Hematopoietic multipotent progenitor cell treated with erythropoietin and hydrocortisone succinate and interleukin-3 and kit ligand, for 4 days (in vitro differentiated cells): ENCODE data around the gene ADAMTSL5.

Experiments
- DNase-seq: peaks from one replicate; pipeline ENCODE4 v3.0.0-alpha.2; 2015

Gene ADAMTSL5

DNA sequence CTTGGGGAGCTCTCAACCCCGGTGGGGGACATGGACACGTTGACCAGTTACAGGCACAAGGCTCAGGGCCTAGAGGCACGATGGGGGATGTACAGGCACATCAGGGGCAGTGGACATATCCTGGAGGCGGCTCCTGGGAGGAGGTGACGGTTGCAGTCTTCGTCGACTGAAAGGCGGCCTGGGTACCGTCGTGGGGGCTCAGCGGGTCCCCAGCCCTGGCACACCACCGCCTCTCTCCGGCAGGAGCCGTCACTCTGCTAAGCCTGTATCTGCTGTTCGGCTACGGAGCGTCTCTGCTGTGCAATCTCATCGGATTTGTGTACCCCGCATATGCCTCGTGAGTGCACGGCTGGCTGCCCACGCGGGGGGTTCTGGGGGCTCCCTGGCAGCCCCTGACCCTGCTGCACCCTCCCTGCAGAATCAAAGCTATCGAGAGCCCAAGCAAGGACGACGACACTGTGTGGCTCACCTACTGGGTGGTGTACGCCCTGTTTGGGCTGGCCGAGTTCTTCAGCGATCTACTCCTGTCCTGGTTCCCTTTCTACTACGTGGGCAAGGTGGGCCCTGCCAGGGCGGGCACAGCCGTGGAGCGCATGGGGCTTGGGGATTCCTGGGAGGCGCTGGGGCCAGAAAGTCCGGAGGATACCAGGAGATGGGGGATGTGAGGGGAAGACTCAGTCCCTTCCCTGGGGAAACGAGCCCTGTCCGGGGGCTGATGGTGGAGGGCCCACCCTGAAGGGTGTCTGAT, 17.6 kb downstream of the ADAMTSL5 start:
- DNase-seq, result no peak

DNA sequence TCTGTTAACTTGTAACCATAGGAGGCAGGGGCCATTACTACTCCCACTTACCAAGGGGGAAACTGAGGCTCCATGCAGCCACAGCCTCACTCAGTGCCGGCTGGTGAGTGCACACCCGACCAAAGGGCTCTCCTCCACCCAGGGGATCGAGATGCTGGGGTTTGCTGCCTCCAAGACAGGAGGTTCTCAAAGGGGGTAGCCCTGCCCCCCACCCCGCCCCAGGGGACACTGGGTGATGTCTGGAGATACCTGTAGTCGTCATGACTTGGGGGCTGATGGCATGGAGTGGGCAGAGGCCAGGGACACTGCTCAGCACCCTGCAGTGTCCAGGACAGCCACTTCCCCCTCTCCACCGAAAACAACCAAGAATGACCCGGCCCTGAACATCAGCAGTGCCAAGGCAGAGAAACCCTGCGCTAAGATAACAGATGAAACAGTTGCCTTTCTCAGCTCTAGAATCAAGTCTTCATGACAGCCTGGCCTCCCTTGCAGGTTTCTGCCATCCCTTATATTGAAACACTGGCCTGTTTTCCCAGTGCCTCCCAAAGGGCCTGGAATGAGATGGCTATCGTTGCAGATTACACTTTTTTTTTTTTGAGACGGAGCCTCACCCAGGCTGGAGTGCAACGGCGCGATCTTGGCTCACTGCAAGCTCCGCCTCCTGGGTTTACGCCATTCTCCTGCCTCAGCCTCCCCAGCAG, 18.6 kb downstream of the ADAMTSL5 start:
- no peak for DNase-seq

DNA sequence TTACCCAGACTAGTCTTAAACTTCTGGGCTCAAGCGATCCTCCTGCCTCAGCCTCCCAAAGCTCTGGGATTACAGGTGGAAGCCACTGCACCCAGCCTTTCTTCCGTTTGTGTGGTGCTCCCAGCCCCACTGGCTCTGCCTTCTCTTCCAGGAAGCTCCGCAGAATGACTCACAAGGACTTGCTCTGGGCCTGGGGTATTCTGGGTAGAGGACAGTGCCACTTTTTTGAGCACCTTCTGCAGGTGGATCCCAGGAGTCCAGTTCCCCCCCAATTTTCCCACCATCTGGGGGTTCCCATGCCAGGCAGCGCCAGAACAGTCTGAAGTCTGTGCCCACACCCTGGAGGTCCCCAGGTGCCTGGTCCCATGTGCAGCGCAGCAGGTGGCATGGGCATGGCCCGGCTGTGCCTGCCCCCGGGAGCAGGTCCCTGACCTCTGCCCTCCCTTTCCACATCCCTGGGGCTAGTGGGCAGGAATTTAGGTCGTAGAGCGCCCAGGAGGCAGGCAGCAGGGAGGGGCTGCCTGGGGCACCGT, 20.3 kb downstream of the ADAMTSL5 start:
- no peak for DNase-seq

DNA sequence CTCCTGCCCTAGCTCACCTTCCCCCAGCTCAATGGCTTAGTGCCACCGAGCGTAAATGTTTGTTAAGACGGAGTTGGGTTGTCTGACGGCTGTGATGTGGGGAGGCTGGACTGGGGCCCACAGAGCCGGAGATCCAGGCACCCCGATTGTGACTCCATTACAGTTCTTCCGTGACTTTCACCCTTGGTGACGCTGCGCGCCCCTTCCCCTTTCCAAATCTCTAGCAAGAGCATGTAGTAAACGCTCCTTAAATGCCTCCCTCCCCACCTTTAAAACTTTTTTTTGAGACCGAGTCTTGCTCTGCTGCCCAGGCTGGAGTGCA, 21.0 kb downstream of the ADAMTSL5 start:
- DNase-seq, result no peak

DNA sequence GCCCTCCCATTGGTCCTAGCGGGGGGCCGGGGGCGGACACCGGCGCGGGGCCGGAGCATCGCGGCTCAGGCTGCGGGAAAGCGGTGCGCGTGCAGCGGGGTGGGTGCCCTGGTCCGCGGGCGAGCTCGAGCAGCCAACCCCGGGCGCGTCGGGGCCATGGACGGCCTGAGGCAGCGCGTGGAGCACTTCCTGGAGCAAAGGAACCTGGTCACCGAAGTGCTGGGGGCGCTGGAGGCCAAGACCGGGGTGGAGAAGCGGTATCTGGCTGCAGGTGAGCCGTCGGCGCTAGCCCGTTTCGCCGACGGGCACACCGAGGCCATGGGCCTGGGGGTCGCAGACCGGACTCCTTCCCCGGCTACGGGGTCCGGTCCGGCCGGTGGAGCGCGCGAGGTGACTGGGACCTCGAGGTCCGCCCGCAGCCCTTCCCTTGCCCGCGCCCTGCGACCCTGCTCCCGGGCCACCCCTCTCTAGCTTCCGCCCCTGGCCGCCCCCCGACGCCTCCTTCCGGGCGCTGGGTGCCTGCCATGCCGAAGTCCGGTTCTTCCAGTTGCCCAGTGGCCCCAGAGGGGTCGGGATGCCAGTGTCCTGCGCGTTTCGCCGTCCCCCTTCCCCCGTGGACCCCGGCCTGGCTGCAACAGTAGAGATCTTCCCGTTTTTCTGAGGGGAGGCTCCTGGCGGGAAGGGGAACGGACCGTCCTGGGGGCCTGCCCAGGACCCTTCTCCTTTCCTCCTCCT, 21.5 kb downstream of the ADAMTSL5 start, which contains the start of gene REEP6:
REEP6 (plus strand) TSS at position 68 of the 735 bp plus-strand sequence; CDS start at position 157, 89 bp downstream.
- no peak for DNase-seq

DNA sequence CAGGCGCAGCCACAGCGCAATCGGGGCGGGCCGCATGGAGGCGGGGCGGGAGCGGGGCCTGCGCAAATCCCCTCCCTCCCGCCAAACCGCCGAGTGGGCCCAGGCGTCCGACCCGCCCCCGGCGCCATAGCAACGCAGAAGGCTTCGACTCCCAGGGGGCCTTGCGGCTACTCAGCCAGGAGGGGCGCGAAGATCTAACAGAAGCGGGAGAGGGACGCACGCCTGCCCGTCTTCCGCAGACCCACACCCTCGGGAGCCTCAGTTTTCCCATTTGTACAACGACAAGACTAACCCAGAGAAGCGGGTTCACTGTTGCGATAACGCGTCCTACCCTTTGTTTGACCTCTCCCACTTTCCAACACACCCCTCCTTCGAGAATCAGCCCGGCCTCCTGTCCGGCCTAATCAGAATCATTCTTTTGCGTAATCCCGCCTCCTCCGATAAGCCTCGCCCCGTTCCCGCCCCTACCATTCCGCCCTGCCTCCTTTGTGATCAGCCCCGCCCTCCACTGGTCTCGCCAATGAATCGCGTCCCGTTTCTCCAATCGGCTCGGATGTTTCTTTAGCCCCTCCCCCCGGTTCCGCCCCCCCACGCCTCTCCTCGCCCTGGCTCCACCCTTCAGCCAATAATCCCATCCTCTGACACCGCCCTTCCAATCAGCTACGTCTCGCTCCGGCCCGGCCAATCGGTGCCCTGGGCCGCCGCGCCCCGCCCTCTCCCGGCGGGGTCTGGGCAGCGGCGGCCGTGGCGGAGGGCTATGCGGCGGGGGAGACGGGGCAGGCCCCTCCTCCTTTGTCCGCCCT, 22.3 kb downstream of the ADAMTSL5 start, which contains the start of gene PCSK4:
PCSK4 (minus strand) TSS at position 40 of the 803 bp plus-strand sequence; CDS start at position 36, 4 bp downstream.
- peak; percentile 99 for DNase-seq

DNA sequence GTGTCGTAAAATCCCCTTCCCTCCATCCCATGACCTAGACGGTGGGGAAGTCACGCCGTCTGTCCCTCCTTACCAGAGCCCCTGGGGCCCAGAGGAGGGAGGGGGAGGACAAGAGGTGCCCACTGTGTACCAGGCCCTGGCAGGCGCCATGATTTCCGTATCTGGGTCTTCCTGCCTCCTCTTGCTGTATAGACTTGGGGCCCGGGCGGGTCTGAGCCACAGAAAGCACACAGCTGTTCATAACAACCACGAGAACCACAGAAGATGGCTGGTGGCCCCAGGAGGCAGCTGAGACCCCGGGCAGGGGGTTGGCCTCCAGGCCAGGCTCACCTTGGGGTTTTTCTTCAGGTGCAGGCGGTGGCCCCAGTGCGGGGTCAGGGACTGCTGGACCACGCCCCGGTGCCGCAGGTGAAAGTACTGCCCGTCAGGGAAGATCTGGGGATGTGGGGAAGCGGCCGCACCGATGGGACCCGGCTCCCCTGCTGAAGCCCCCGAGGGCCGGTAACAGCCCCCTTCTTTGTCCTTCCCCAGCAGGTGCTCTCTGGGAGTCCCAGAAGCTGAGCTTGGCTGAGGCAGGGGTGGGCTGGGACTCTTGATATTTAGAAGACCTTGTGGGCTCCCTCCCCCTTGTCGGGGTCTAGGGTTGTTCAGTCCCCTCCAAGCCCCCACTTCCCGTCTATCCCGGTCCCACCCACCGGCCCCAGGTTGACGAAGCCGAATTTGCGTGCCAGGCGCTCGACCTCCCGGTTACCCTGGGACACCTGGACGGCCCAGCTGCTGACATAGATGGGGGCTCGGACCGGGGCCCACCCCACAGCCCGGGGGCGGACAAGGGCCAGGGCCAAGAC, 23.1 kb downstream of the ADAMTSL5 start:
- peak; percentile 68 for DNase-seq

DNA sequence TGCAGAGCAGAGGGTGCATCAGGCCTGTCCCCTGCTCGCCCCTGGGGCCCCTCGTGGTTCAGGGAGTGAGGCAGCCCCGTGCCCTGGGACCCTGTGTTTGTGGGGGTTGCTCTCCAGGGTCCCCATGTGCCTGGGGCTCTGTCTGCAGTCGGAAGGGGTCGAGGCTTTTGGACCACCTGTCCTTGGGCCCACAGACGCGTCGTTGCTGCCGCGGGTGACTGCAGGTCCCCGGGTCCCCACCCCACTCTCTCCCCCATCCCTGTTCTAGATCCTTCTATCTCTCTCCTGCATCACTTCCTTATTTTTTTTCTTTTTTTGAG, 24.6 kb downstream of the ADAMTSL5 start:
- no peak for DNase-seq

DNA sequence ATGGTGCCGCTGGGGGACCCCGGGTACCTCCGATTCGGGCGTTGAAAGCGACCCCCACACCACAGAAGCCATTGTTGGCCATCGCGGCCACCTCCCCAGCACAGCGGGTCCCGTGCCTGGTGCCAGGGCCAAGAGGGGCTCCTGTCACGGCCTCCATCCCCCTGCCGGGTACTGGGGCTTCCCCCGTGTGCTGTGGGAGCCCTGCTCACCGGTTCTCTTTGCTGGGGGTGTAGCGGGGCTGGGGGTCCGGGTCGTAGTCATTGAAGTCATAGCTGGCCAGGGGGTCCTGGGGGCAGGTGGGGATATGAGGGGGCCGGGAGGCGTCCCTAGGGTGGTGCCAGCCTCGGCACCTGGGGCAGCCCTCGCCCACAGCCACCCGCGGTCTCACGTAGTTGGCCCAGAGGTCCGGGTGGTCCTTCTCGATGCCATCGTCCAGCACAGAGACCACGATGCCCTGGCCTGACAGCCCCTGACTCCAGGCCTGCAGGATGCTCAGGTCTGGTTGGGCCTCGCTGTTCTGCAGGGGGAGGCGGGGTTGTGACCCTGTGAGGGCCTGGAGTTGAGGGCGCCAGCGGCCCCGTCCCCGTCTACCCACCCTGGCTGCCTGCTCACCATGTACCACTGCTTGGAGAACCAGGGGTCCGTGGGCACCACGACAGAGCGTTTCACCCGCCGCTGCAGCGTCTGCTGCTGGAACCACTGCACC, 25.1 kb downstream of the ADAMTSL5 start:
- DNase-seq, result no peak

DNA sequence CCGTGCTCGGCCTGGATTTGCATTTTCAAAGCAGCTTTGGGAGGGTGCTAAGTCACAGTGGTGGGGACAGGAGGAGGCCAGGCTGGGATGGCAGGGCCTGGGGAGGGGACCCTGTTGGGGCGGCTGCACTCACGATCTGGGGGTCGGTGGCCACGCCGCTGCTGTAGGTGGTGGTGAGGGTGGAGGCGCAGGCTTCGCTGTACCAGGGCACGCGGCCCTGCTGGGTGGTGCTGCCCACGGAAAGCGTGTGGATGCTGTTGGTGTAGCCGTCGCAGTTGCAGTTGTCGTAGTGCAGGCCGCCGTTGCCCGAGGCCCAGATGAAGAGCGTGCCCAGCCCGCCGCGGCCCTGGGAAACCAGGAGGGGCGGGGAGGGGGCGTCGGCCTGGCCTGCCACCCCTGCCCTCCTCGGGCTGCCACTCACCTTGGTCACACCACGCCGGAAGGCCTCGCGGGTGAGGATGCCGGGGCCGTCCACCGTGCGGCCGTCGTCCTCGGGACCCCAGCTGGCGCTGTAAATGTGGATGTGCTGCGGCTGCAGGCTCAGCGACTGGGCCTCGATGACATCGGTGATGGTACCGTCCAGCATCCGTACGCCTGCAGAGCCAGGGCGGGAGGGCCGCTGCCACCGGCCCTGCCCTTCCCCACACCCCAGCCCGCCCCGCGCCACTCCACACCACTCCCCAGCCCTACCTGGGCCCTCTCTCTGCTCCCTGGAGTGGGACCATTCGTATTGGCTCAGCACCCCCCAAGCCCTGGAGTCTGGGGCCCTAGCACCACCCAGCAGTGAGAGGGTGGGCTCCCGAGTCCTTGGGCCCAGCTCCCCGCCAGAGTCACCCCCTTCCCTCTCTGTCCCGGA, 25.9 kb downstream of the ADAMTSL5 start:
- no peak for DNase-seq

DNA sequence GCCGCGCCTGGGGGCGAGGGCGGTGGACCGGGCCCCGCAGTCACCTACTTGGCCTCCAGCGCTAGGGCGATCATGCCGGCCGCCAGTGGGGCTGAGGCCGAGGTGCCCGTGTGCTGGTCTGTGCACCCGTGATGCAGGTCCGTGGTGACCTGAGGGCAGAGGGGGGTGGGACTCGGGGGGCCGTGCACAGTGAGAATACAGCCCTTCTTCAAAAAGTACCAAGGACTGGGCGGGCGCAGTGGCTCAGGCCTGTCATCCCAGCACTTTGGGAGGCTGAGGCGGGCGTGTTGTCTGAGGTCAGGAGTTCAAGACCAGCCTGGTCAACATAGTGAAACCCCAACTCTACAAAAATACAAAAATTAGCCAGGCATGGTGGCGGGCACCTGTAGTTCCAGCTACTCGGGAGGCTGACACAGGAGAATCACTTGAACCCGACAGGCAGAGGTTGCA, 28.8 kb downstream of the ADAMTSL5 start:
- DNase-seq, result no peak

DNA sequence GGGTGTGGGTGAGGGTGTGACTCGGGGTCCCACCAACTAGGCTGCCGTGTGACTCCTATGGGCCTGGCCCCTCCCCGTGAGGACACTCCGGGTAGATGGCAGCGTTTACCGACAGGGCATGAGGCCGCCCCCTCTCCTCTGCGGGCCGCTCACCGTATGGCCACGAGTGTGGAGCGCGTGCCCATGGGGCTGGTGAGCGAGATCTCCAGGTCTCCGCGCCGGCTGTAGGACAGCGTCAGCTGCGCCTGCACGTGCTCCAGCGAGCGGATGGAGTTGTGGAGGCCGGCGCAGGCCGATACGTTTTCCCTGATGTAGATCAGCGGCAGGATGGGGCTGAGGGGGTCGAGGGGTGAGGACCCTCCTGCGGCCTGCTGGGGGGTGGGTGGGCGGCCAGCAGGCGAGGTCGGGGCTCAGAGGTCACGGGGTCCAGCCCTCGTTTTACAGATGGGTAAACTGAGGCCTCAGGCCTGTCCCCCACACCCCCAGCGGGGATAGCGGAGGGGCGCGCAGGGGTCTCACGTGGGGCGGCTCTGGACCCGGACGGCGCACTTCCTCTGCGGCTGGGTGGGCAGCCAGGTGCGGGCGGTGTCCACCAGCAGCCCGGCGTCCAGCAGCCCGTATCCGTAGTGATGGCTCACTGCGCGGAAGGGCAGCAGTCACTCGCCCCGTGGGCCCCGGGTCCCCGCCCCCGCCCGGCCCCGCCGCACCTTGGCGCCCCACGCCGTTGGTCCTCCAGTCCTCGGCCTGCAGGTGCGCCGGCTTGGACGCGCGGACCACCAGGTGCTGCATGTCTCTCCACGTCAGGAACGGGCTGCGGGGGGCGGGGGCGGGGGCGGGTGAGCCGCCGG, 29.5 kb downstream of the ADAMTSL5 start:
- no peak for DNase-seq

DNA sequence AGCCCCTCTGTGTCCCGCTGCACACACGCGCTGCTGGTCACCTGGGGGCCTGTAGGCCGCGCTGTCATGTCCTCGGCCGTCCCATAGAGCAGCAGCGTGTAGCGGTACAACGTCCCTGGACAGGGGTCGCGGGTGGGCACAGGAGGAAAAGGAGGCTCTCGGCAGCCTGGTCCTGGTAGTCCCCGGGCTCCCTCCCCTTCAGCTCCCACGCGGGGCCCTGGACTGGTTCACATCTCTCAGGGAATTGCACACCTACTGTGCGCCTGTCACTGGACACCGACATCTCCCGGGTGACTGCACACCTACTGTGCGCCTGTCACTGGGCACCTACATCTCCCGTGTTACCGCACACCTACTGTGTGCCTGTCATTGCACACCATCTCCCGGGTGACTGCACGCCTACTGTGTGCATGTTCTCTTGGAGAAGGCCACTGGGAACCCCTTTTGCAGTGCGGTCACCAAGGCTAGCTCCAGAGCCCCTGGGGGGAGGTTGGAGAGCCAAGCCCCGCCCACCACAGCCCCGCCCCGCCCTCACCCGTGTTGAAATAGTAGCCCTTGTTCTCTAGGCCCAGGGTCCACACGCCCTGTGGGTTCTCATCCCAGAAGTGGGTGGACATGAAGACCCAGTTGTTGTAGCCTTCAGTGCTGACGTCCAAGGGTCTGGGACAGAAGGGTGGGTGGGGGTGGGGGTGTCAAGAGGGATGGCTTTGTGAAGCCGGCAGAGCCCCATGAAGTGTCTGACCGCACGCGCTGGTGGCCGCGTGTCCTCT, 30.3 kb downstream of the ADAMTSL5 start:
- no peak for DNase-seq

DNA sequence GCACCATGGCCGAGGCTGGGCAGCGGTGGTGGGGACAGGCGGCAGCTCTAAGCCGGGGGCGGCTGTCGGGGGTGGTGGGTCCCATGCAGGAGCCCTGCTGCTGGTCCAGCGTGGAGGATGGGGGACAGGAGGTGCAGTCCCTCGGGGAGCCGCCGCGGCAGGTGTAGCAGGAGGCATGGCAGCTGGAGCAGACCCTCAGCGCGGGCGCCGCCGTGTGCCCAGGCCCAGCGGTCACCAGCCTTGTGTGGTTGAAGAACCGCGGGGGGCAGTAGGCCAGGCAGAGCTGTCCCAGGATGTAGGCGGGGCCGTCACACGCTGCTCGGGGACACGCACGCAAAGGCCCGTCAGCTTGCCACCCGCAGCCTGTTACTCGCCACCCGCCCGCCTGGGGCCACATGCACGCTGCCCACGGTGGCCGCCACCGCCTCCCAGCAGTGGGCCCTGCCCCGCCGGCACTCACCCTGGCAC, 30.9 kb downstream of the ADAMTSL5 start:
- no peak for DNase-seq

DNA sequence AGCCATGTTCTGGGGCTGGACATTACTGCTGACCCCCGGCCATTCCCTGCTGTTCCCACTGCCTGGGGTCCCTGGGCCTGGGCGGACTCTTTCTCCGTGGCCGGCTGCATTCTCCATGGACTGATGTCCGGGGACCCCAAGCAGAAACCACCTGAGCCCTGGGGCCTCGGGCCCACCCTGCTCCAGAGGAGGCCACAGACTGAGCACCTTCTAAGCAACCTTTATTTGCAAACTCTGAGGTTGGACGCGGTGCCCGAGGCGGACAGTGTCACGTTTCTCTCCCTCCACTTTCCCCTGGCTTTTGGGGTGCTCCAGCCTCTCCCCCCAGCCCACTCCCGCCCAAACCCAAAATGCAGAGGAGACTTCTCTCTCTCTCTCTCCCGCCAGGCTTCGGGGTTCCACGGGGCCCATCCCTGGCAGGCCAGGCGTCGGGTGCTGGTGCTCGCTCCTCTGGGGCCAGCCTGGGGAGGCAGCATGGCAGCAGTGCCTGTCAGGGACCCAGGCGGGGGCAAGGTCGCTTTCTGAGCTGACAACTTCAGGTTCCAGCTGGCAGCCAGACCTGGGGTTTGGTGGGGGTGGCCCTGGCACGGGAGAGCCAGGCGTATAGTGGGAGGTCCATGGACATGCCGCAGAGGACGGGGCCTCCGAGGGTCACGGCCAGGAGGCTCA, 31.5 kb downstream of the ADAMTSL5 start:
- no peak for DNase-seq

DNA sequence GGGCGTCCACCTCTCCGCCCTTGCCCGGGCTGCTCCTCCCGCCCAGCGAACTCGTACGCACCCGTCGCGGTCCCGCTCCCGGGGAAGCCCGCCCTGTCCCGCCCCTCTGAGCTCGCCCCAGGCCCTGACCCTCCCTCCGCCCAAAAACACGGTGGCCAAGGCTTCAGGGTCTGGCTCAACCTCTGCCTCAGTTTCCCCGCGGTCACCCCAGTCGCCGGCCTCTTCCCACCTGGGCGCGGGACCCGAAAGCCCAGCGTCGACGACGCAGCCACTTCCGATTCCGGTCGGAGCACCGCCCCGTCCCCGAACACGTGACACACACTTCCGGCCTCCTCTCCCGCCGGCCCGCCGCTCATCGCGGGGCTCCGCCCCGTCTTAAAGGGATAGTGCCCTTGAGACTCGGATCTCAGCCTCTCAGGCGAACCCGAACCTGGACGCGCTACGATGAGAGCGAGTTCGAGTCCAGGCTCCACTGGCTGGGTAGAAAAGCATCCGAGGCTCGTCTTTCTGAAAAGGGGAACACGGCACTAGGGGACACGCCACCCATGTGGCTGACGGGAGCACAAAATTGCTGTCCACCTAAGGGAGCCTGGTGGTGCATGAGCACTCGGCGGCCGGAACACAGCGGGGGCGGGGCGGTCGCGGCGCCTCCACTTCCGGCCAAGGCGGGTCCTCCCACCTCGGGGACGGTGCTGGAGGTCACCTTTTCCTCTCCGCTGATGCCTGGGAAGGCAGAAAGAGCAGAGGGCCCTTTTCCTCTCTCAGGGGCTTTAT, 33.7 kb downstream of the ADAMTSL5 start, which contains the start of gene C19orf25:
C19orf25 (minus strand) TSS at position 282 of the 774 bp plus-strand sequence. CDS start 312 bp downstream, outside the sequence.
- DNase-seq, result peak; percentile 98
